ENCODE results near the gene AOAH.

DNA sequence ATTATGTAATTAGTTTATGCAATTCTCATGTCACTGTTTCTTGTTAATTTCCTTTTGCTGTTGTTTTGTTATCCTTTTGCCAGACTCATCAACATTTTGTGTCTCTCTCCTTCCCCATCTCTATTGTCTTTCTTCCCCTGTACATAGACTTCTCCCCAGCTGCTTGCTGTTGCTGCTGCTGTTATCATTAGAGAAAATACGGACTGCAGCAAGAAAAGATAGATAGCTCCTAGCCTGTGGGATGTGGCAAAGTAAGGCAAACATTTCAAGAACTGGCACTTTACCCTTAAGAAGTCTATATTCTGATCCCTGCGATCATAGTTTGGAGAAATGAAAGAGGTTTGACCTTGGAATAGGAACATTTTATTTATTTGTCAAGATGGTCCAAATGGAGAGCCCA is 162.2 kb downstream of the AOAH start:
- TF ChIP-seq, protein P1, sequence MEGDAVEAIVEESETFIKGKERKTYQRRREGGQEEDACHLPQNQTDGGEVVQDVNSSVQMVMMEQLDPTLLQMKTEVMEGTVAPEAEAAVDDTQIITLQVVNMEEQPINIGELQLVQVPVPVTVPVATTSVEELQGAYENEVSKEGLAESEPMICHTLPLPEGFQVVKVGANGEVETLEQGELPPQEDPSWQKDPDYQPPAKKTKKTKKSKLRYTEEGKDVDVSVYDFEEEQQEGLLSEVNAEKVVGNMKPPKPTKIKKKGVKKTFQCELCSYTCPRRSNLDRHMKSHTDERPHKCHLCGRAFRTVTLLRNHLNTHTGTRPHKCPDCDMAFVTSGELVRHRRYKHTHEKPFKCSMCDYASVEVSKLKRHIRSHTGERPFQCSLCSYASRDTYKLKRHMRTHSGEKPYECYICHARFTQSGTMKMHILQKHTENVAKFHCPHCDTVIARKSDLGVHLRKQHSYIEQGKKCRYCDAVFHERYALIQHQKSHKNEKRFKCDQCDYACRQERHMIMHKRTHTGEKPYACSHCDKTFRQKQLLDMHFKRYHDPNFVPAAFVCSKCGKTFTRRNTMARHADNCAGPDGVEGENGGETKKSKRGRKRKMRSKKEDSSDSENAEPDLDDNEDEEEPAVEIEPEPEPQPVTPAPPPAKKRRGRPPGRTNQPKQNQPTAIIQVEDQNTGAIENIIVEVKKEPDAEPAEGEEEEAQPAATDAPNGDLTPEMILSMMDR (IDR thresholded peaks at IDR 0.05): no peak
- TF ChIP-seq POLR2A (IDR thresholded peaks at IDR 0.05): no peak

Data from heart left ventricle (tissue), 13 donors.